Gastrocnemius medialis (tissue), 4 donors: ENCODE results near the gene PRKAG1.

Experiments
- CTCF ChIP-seq, 5 experiments: fragments of 450-650 bp in 3 of 5; fragments of 200-600 bp in 2 of 5; sonication (generic) in 2 of 5; IDR thresholded peaks in 4 of 5; conservative IDR thresholded peaks in 1 of 5; 1 replicate in 4 of 5; 2 replicates in 1 of 5; pipeline ENCODE4 v1.5.1; 2016 to 2019; ENCODE audit warnings: antibody characterized with exemption in 5 of 5, mild to moderate bottlenecking in 3 of 5, moderate library complexity in 3 of 5
- POLR2A ChIP-seq, 2 donors: fragments of 450-650 bp; IDR thresholded peaks; one replicate each; pipeline ENCODE4 v1.6.1; 2017; ENCODE audit warnings: antibody characterized with exemption in 2 of 2, mild to moderate bottlenecking in 2 of 2, moderate library complexity in 2 of 2

- TF ChIP-seq CTCF (IDR thresholded peaks at IDR 0.05 in 4 of 5, conservative IDR thresholded peaks at IDR 0.05 in 1 of 5) (no peak), POLR2A (IDR thresholded peaks at IDR 0.05) (no peak)
Measured at GRCh38 chr12:48954841-48955501, 63.6 kb downstream of the PRKAG1 start.
